H1 (cell line): ENCODE results near the gene TIMD4. TPM values are rescaled to one million over a fixed set of nuclear protein-coding genes. Genes with fewer than 3 reads are reported as not detected.
A peak's percentile ranks its signal among the peaks of the same experiment; 100 is the strongest.

Source experiments
- CTCF ChIA-PET: fragments of 300-600 bp; sonication (Branson Sonifier 250); formaldehyde crosslinking; loops from one replicate; lab custom pipeline; 2021; ENCODE audit not compliant: partially characterized antibody; lab: Charles Lee
- POLR2A ChIA-PET: fragments of 300-600 bp; sonication (Branson Sonifier 250); formaldehyde crosslinking; loops from one replicate; lab custom pipeline; 2021; ENCODE audit warnings: inconsistent platforms; ENCODE audit not compliant: partially characterized antibody; lab: Charles Lee
- DNase-seq, 2 experiments: peaks; one replicate each; pipeline versions ENCODE4 v3.0.0 to v3.0.0-alpha.2; 2010 to 2022; ENCODE audit warnings: low spot score in 2 of 2, low read depth in 1 of 2, mixed read lengths in 1 of 2
- FAIRE-seq: peaks from 2 replicates; lab custom pipeline; 2011; peaks lifted over from hg19 to GRCh38; lab: Jason Lieb, UNC
- H2AFZ ChIP-seq: 2 replicates; pipeline ENCODE4 v1.8.1; 2012; ENCODE audit warnings: low read length, inconsistent platforms
- H2AK5ac ChIP-seq: 2 replicates; pipeline ENCODE4 v1.6.1; 2013; ENCODE audit warnings: low read depth, low read length
- H2BK120ac ChIP-seq: replicated peaks from 2 replicates; pipeline ENCODE3; 2013; ENCODE audit warnings: low read depth, low read length, inconsistent platforms
- H2BK12ac ChIP-seq: 2 replicates; pipeline ENCODE4 v1.6.1; 2013; ENCODE audit warnings: low read depth, low read length
- H2BK15ac ChIP-seq: 2 replicates; pipeline ENCODE4 v1.6.1; 2013; ENCODE audit warnings: low read length
- H2BK20ac ChIP-seq: 2 replicates; pipeline ENCODE4 v1.6.1; 2013; ENCODE audit warnings: low read length
- H2BK5ac ChIP-seq: 2 replicates; pipeline ENCODE4 v1.6.1; 2013; ENCODE audit warnings: low read depth, low read length
- H3K14ac ChIP-seq: 2 replicates; pipeline ENCODE4 v1.6.1; 2013; ENCODE audit warnings: inconsistent platforms; ENCODE audit not compliant: insufficient read length
- H3K18ac ChIP-seq: 2 replicates; pipeline ENCODE4 v1.6.1; 2013; ENCODE audit warnings: low read length; ENCODE audit errors: extremely low read depth
- H3K23ac ChIP-seq: 2 replicates; pipeline ENCODE4 v1.6.1; 2013; ENCODE audit warnings: inconsistent platforms; ENCODE audit not compliant: insufficient read length
- H3K23me2 ChIP-seq: 2 replicates; pipeline ENCODE4 v1.6.1; 2013; ENCODE audit warnings: low read depth, low read length
- H3K27ac ChIP-seq: 2 replicates; pipeline ENCODE4 v1.6.1; 2011; ENCODE audit warnings: low read depth, low read length, inconsistent platforms
- H3K27me3 ChIP-seq, 4 experiments: replicated peaks in 1 of 4; 1 replicate in 1 of 4; 2 replicates in 3 of 4; pipeline versions ENCODE4 v1.6.1 to v1.8.1; 2011 to 2013; ENCODE audit warnings: low read length in 3 of 4, mild to moderate bottlenecking in 3 of 4, inconsistent platforms in 2 of 4, mixed read lengths in 2 of 4, moderate library complexity in 1 of 4; ENCODE audit not compliant: control insufficient read depth in 3 of 4, insufficient read depth in 3 of 4; ENCODE audit errors: extremely low read depth in 1 of 4
- H3K36me3 ChIP-seq, 4 experiments: 2 replicates each; pipeline versions ENCODE4 v1.6.1 to v1.8.1; 2011 to 2013; ENCODE audit warnings: mild to moderate bottlenecking in 4 of 4, low read length in 3 of 4, moderate library complexity in 2 of 4, control low read depth in 1 of 4, inconsistent platforms in 1 of 4; ENCODE audit not compliant: insufficient read depth in 4 of 4, control insufficient read depth in 2 of 4
- H3K4ac ChIP-seq: replicated peaks from 2 replicates; pipeline ENCODE3; 2013; ENCODE audit warnings: low read length, low read depth, mixed read lengths, inconsistent platforms; ENCODE audit not compliant: insufficient read length
- H3K4me1 ChIP-seq, 4 experiments: replicated peaks in 1 of 4; 1 replicate in 1 of 4; 2 replicates in 3 of 4; pipeline versions ENCODE4 v1.6.1 to v1.8.1; 2011 to 2013; ENCODE audit warnings: low read length in 3 of 4, inconsistent platforms in 2 of 4, mixed read lengths in 1 of 4; ENCODE audit not compliant: insufficient read depth in 4 of 4, control insufficient read depth in 3 of 4
- H3K4me2 ChIP-seq, 2 experiments: 2 replicates each; pipeline versions ENCODE4 v1.6.1 to v1.8.1; 2011 to 2013; ENCODE audit warnings: low read depth in 2 of 2, low read length in 2 of 2, control low read depth in 1 of 2, inconsistent platforms in 1 of 2, mild to moderate bottlenecking in 1 of 2; ENCODE audit not compliant: insufficient read depth in 1 of 2
- H3K4me3 ChIP-seq, 4 experiments: fragments of 200-600, 300-600 bp in 1 of 4; sonication (generic), shearing (Covaris generic), sonication (Bioruptor Twin) in 1 of 4; 2 replicates each; pipeline versions ENCODE4 v1.5.1 to v1.8.1; 2011 to 2016; ENCODE audit warnings: low read length in 4 of 4, low read depth in 3 of 4, control low read depth in 2 of 4, inconsistent platforms in 2 of 4, mild to moderate bottlenecking in 2 of 4, mixed read lengths in 1 of 4, moderate library complexity in 1 of 4; ENCODE audit not compliant: insufficient read depth in 2 of 4; ENCODE audit errors: extremely low read depth in 1 of 4
- H3K56ac ChIP-seq: replicated peaks from 2 replicates; pipeline ENCODE3; 2013; ENCODE audit warnings: low read depth, mild to moderate bottlenecking, mixed read lengths, low read length, inconsistent platforms; ENCODE audit not compliant: insufficient read length
- H3K79me1 ChIP-seq: 2 replicates; pipeline ENCODE4 v1.6.1; 2013; ENCODE audit warnings: low read depth, low read length, control low read depth
- H3K79me2 ChIP-seq, 2 experiments: 2 replicates each; pipeline versions ENCODE4 v1.6.1 to v1.8.1; 2012 to 2013; ENCODE audit warnings: low read length in 2 of 2, mild to moderate bottlenecking in 2 of 2, inconsistent platforms in 1 of 2; ENCODE audit not compliant: insufficient read depth in 2 of 2, control insufficient read depth in 1 of 2
- H3K9ac ChIP-seq, 4 experiments: replicated peaks in 1 of 4; 1 replicate in 1 of 4; 2 replicates in 3 of 4; pipeline versions ENCODE4 v1.6.1 to v1.8.1; 2011 to 2013; ENCODE audit warnings: low read depth in 3 of 4, low read length in 3 of 4, control low read depth in 2 of 4, mild to moderate bottlenecking in 2 of 4, moderate library complexity in 2 of 4, inconsistent platforms in 1 of 4; ENCODE audit errors: extremely low read depth in 1 of 4
- H3K9me3 ChIP-seq, 2 experiments: 2 replicates each; pipeline versions ENCODE4 v1.6.1 to v1.8.1; 2012 to 2013; ENCODE audit warnings: mild to moderate bottlenecking in 2 of 2, moderate library complexity in 2 of 2, control low read depth in 1 of 2, inconsistent platforms in 1 of 2, low read depth in 1 of 2, low read length in 1 of 2, mixed read lengths in 1 of 2; ENCODE audit not compliant: insufficient read depth in 2 of 2
- H4K20me1 ChIP-seq, 2 experiments: replicated peaks in 1 of 2; 2 replicates each; pipeline versions ENCODE3 to v1.8.1; 2011 to 2013; ENCODE audit warnings: inconsistent platforms in 2 of 2, low read length in 2 of 2, mild to moderate bottlenecking in 1 of 2; ENCODE audit not compliant: insufficient read depth in 2 of 2, control insufficient read depth in 1 of 2
- H4K5ac ChIP-seq: 2 replicates; pipeline ENCODE4 v1.6.1; 2013; ENCODE audit warnings: low read length, low read depth, mixed read lengths, inconsistent platforms; ENCODE audit not compliant: insufficient read length
- H4K8ac ChIP-seq: 2 replicates; pipeline ENCODE4 v1.8.0; 2013; ENCODE audit warnings: mild to moderate bottlenecking, moderate library complexity, low read length, inconsistent platforms; ENCODE audit not compliant: insufficient read depth; ENCODE audit errors: extremely low read depth
- H4K91ac ChIP-seq: replicated peaks from 2 replicates; pipeline ENCODE3; 2013; ENCODE audit warnings: low read length, mixed read lengths, inconsistent platforms; ENCODE audit not compliant: insufficient read length
- ATF3 ChIP-seq: IDR thresholded peaks from 2 replicates; pipeline ENCODE4 v1.6.1; 2011; ENCODE audit warnings: low read depth, mild to moderate bottlenecking, low read length; ENCODE audit not compliant: insufficient read depth
- EGR1 ChIP-seq: IDR thresholded peaks from 2 replicates; pipeline ENCODE4 v1.6.1; 2011; ENCODE audit warnings: low read depth, low read length, borderline replicate concordance
- EP300 ChIP-seq, 2 experiments: IDR thresholded peaks; 1 replicate in 1 of 2; 2 replicates in 1 of 2; pipeline ENCODE4 v1.6.1; 2011 to 2012; ENCODE audit warnings: low read depth in 2 of 2, low read length in 2 of 2, mild to moderate bottlenecking in 2 of 2, borderline replicate concordance in 1 of 2, inconsistent platforms in 1 of 2, moderate library complexity in 1 of 2
- JUND ChIP-seq: IDR thresholded peaks from 2 replicates; pipeline ENCODE4 v1.6.1; 2011; ENCODE audit warnings: mild to moderate bottlenecking, improper control_type of control experiment, low read length
- POLR2AphosphoS5 ChIP-seq: IDR thresholded peaks from 2 replicates; pipeline ENCODE4 v1.6.1; 2011; ENCODE audit warnings: low read depth, low read length
- POU5F1 ChIP-seq: IDR thresholded peaks from 2 replicates; pipeline ENCODE4 v1.6.1; 2011; ENCODE audit warnings: low read depth, mild to moderate bottlenecking, low read length, moderate library complexity
- SAP30 ChIP-seq: fragments of 300-600 bp; sonication (generic); IDR thresholded peaks from 2 replicates; pipeline ENCODE4 v1.7.1; 2012; ENCODE audit warnings: low read length, moderate library complexity, mild to moderate bottlenecking, inconsistent platforms; ENCODE audit not compliant: insufficient read depth, insufficient replicate concordance
- USF2 ChIP-seq: IDR thresholded peaks from 2 replicates; pipeline ENCODE4 v1.6.1; 2011; ENCODE audit warnings: low read length, improper control_type of control experiment
- ZNF274 ChIP-seq: IDR thresholded peaks from 2 replicates; pipeline ENCODE4 v1.7.0; 2012; ENCODE audit warnings: low read length, borderline replicate concordance; ENCODE audit errors: extremely low read depth
- WGBS, 2 experiments: shearing (Covaris generic) in 1 of 2; methylation state at CpG; one replicate each; pipeline versions ENCODE4 v1.1.6 to v1.1.7; 2013 to 2015; ENCODE audit warnings: low lambda C conversion rate in 2 of 2, mixed read lengths in 2 of 2, inconsistent platforms in 1 of 2, low coverage in 1 of 2, missing lambda C conversion rate in 1 of 2; ENCODE audit not compliant: insufficient replicate concordance in 2 of 2, insufficient coverage in 1 of 2, insufficient read length in 1 of 2; ENCODE audit errors: extremely low coverage in 1 of 2, missing lambda C conversion rate in 1 of 2; 5-methylcytosine and 5-hydroxymethylcytosine counted together
- polyA plus RNA-seq, 7 experiments: library from polyadenylated mRNA; depleted of rRNA in 3 of 7; stranded (reverse) in 5 of 7; unstranded in 2 of 7; fragments of >200 nt in 5 of 7; fragments of 200-250 nt in 2 of 7; gene quantifications; 1 replicate in 5 of 7; 2 replicates in 1 of 7; 4 replicates in 1 of 7; pipeline versions ENCODE4 v1.2.1 to v1.2.3, GENCODE V29; 2011 to 2013; ENCODE audit warnings: missing spikeins in 2 of 7, mixed read lengths in 2 of 7
- total RNA-seq: library from RNA; stranded (reverse); fragmentation: NEBNext Ultra II Directional; extraction: Animal tissue kit (Norgen Biotek cat#: 25700); gene quantifications from 2 replicates; pipeline ENCODE4 v1.2.1, GENCODE V29; 2021

The TIMD4 gene
- total and polyA plus RNA-seq, 2 of the 8 experiments (the other 6 are each of a cell fraction or from before 2014, with no cell fraction given) = not detected

- Histone ChIP-seq H4K91ac (peak overlapping the region; percentile 98), H3K9ac (peak overlapping the region in 1 of 4 experiments; percentile 53; a peak in 2 of 7 replicates), H3K23me2 (peaks cover 2% of the 10 kb centered on the region; the same call in 1 of the 2 replicates), H3K4ac (peak overlapping the region; percentile 19), H2BK15ac (no peak overlapping the region), H3K27me3 (peaks cover 0 to 22% (median 5%) of the 10 kb centered on the region in 4 experiments; a peak in 5 of 7 replicates), H3K9me3 (no peaks in the 10 kb centered on the region), H3K4me1 (peaks cover 9 to 19% (median 15%) of the 10 kb centered on the region in 4 experiments; a peak in 6 of 7 replicates), H3K4me2 (peak overlapping the region in 1 of 2 experiments; percentile 60; a peak in 1 of 4 replicates), H4K5ac (no peak overlapping the region), H3K79me2 (no peaks in the 10 kb centered on the region), H3K4me3 (peak overlapping the region in 1 of 4 experiments; percentile 33; a peak in 1 of 8 replicates), H3K36me3 (no peaks in the 10 kb centered on the region), H2BK5ac (peak overlapping the region; percentile 100; the same call in 1 of the 2 replicates), H4K20me1 (no peaks in the 10 kb centered on the region), H2AK5ac (peak overlapping the region; percentile 99; the same call in 1 of the 2 replicates), H3K14ac (no peak overlapping the region), H3K27ac (peak overlapping the region; percentile 80), H3K23ac (no peak overlapping the region), H4K8ac (no peak overlapping the region), H2BK12ac (peak overlapping the region; percentile 99), H2BK20ac (peak overlapping the region; percentile 99; the same call in 1 of the 2 replicates), H3K79me1 (no peaks in the 10 kb centered on the region), H3K56ac (peak overlapping the region; percentile 43), H3K18ac (peak overlapping the region; percentile 95; the same call in 1 of the 2 replicates), H2BK120ac (peak overlapping the region; percentile 97), H2AFZ (no peak overlapping the region)
- DNase-seq = no peak
- POLR2A ChIA-PET = no interaction called here
- WGBS, 2 experiments = 83% methylated on average over 5 of the region's 5 CpGs; no CpG with 5 or more reads in 1 of the 2 experiments
- CTCF ChIA-PET = interaction anchor here (1.4 kb wide), 1 partner anchor 219 kb away, joined by 7 read pairs; no protein-coding TSS in a partner anchor
- FAIRE-seq = no peak
- no peak for TF ChIP-seq ZNF274
- no peak for TF ChIP-seq SAP30
- no peak for TF ChIP-seq POLR2AphosphoS5
- no peak for TF ChIP-seq EGR1
- TF ChIP-seq POU5F1 = no peak
- TF ChIP-seq EP300 (IDR thresholded peaks at IDR 0.05; ENCODE audit: borderline replicate concordance in 1 of 2, low read depth in 2 of 2, low read length in 2 of 2) = no peak
- TF ChIP-seq JUND = no peak
- TF ChIP-seq ATF3 = no peak
- TF ChIP-seq USF2 = no peak
Measured at GRCh38 chr5:156912869-156913268, 50.2 kb downstream of the TIMD4 start.
